SK-N-SH treated with all-trans-retinoic acid at 6 μM for 48 hours (cell line): ENCODE data around the gene CLIC5.

Source experiments
- CREB5 ChIP-seq: fragments of 250-450 bp; sonication (Bioruptor Pico); IDR thresholded peaks from 2 replicates; pipeline ENCODE4 v1.5.1; 2020; ENCODE audit warnings: low read depth, mild to moderate bottlenecking, moderate library complexity
- PATZ1 ChIP-seq: fragments of 250-450 bp; sonication (Bioruptor Pico); IDR thresholded peaks from 2 replicates; pipeline ENCODE4 v1.8.0; 2020; ENCODE audit warnings: mild to moderate bottlenecking, moderate library complexity, borderline replicate concordance
- PPARA ChIP-seq: fragments of 250-450 bp; sonication (Bioruptor Pico); IDR thresholded peaks from 2 replicates; pipeline ENCODE4 v1.5.0; 2020; ENCODE audit warnings: mild to moderate bottlenecking, borderline replicate concordance
- ZC3H10 ChIP-seq: fragments of 250-450 bp; sonication (Bioruptor Pico); IDR thresholded peaks from 2 replicates; pipeline ENCODE4 v1.5.1; 2021; ENCODE audit warnings: mild to moderate bottlenecking, moderate library complexity
- ZFP3 ChIP-seq: fragments of 250-450 bp; sonication (Bioruptor Pico); IDR thresholded peaks from 2 replicates; pipeline ENCODE4 v1.5.0; 2020; ENCODE audit warnings: mild to moderate bottlenecking, moderate library complexity

- TF ChIP-seq CREB5 (no peak), ZFP3 (CRISPR knock-in tag) (no peak), PPARA (CRISPR knock-in tag) (no peak), PATZ1 (CRISPR knock-in tag) (no peak), ZC3H10 (no peak)
Measured at GRCh38 chr6:45917439-45917838, 98.2 kb downstream of the CLIC5 start.
